ENCODE measurements around the gene NMRAL1.

The NMRAL1 gene

GRCh38 chr16:4426021-4426684 lies 48.3 kb downstream of the NMRAL1 start:
- peak; percentile 31 for DNase-seq (ENCODE audit: low read depth)

GRCh38 chr16:4425378-4426020 lies 48.9 kb downstream of the NMRAL1 start, which contains the start of gene DNAJA3:
TSS of gene DNAJA3 (plus strand) at chr16:4425868. CDS start at chr16:4425882, 14 bp downstream.
- DNase-seq (ENCODE audit: low read depth), result peak; percentile 87

- no peak for DNase-seq (ENCODE audit: low read depth)
Observed at GRCh38 chr16:4420505-4421105, 53.8 kb downstream of the NMRAL1 start.

GRCh38 chr16:4419402-4419959 lies 54.9 kb downstream of the NMRAL1 start:
- no peak for DNase-seq (ENCODE audit: low read depth)

- peak; percentile 99 for DNase-seq (ENCODE audit: low read depth)
Observed at GRCh38 chr16:4416200-4417032, 58.0 kb downstream of the NMRAL1 start, which contains the start of gene CORO7. TSS of gene CORO7 (minus strand) at chr16:4416596. CDS start at chr16:4416518, 78 bp downstream.

- DNase-seq (ENCODE audit: low read depth), result no peak
Observed at GRCh38 chr16:4415538-4416199, 58.8 kb downstream of the NMRAL1 start.

GRCh38 chr16:4414187-4414917 lies 60.1 kb downstream of the NMRAL1 start:
- peak; percentile 74 for DNase-seq (ENCODE audit: low read depth)

GRCh38 chr16:4412854-4413253 lies 61.6 kb downstream of the NMRAL1 start:
- no peak for DNase-seq (ENCODE audit: low read depth)

GRCh38 chr16:4412159-4412558 lies 62.3 kb downstream of the NMRAL1 start:
- DNase-seq (ENCODE audit: low read depth), result no peak
